Measurements from ENCODE around the gene SH3RF2.
"Not testable (repeated sequence)": the region's sequence is repeated elsewhere in the genome, so short reads cannot be mapped to it uniquely, and the experiment has no call there.

Gene SH3RF2

GRCh38 chr5:145980718-145981117 lies 44.3 kb downstream of the SH3RF2 start:
- DNase-seq: no peak

GRCh38 chr5:145981589-145982571 lies 45.5 kb downstream of the SH3RF2 start:
- DNase-seq: no peak

GRCh38 chr5:145982572-145983318 lies 46.4 kb downstream of the SH3RF2 start:
- no peak for DNase-seq

- DNase-seq: no peak
Observed at GRCh38 chr5:145983446-145983845, 47.1 kb downstream of the SH3RF2 start.

GRCh38 chr5:145984072-145984471 lies 47.7 kb downstream of the SH3RF2 start:
- DNase-seq: no peak

GRCh38 chr5:145987856-145988255 lies 51.5 kb downstream of the SH3RF2 start:
- no peak for DNase-seq

GRCh38 chr5:145988993-145989392 lies 52.6 kb downstream of the SH3RF2 start:
- no peak for DNase-seq

GRCh38 chr5:145989428-145989827 lies 53.0 kb downstream of the SH3RF2 start:
- no peak for DNase-seq

GRCh38 chr5:145990170-145990569 lies 53.8 kb downstream of the SH3RF2 start:
- no peak for DNase-seq

GRCh38 chr5:145991044-145991575 lies 54.7 kb downstream of the SH3RF2 start:
- DNase-seq: no peak

- not testable (repeated sequence) for DNase-seq
Observed at GRCh38 chr5:145993538-145993937, 57.2 kb downstream of the SH3RF2 start.

- no peak for DNase-seq
Observed at GRCh38 chr5:145996135-145996534, 59.8 kb downstream of the SH3RF2 start.

- no peak for DNase-seq
Observed at GRCh38 chr5:145999208-145999607, 62.8 kb downstream of the SH3RF2 start.

- no peak for DNase-seq
Observed at GRCh38 chr5:146000072-146000471, 63.7 kb downstream of the SH3RF2 start.

- DNase-seq: no peak
Observed at GRCh38 chr5:146001544-146002190, 65.3 kb downstream of the SH3RF2 start.

- no peak for DNase-seq
Observed at GRCh38 chr5:146002491-146002890, 66.1 kb downstream of the SH3RF2 start.

- no peak for DNase-seq
Observed at GRCh38 chr5:146003852-146004251, 67.5 kb downstream of the SH3RF2 start.

GRCh38 chr5:146005264-146005663 lies 68.9 kb downstream of the SH3RF2 start:
- no peak for DNase-seq

- DNase-seq: no peak
Observed at GRCh38 chr5:146005723-146006122, 69.3 kb downstream of the SH3RF2 start.

- no peak for DNase-seq
Observed at GRCh38 chr5:146006470-146007190, 70.3 kb downstream of the SH3RF2 start.

- no peak for DNase-seq
Observed at GRCh38 chr5:146007270-146007669, 70.9 kb downstream of the SH3RF2 start.

- no peak for DNase-seq
Observed at GRCh38 chr5:146007989-146008388, 71.6 kb downstream of the SH3RF2 start.

Data from stimulated activated CD4-positive, alpha-beta T cell treated with anti-CD3 and anti-CD28 coated beads, Interleukin-4, amount 100 ng/mL, for 24 hours (primary cell).